NCI-H2196 treated with DMSO at 0.1 percent for 48 hours (cell line): Measurements from ENCODE around the gene ASXL2.
A peak's percentile ranks its signal among the peaks of the same experiment; 100 is the strongest.
"Not testable (repeated sequence)": the region's sequence is repeated elsewhere in the genome, so short reads cannot be mapped to it uniquely, and the experiment has no call there.

Experiments used
- DNase-seq: peaks from one replicate; lab custom pipeline; 2025; ENCODE audit not compliant: unreplicated experiment; lab: John Stamatoyannopoulos, UW

Gene ASXL2

GRCh38 chr2:25878361-25879132, at the start of gene ASXL2:
ASXL2 (minus strand) TSS chr2:25878487; CDS start chr2:25878222, 265 bp downstream.
- peak; percentile 97 for DNase-seq

- DNase-seq, result no peak
Measured at GRCh38 chr2:25926984-25927756, 48.9 kb upstream of the ASXL2 start.

GRCh38 chr2:25922501-25922900, 44.2 kb upstream of the ASXL2 start:
- DNase-seq, result no peak

- DNase-seq, result no peak
Measured at GRCh38 chr2:25920786-25921415, 42.6 kb upstream of the ASXL2 start.

- DNase-seq, result no peak
Measured at GRCh38 chr2:25920336-25920735, 42.0 kb upstream of the ASXL2 start.

GRCh38 chr2:25917832-25918231, 39.5 kb upstream of the ASXL2 start:
- DNase-seq, result no peak

GRCh38 chr2:25917411-25917810, 39.1 kb upstream of the ASXL2 start:
- not testable (repeated sequence) for DNase-seq

- DNase-seq, result not testable (repeated sequence)
Measured at GRCh38 chr2:25915944-25916772, 37.9 kb upstream of the ASXL2 start.

- not testable (repeated sequence) for DNase-seq
Measured at GRCh38 chr2:25915411-25915810, 37.1 kb upstream of the ASXL2 start.

- not testable (repeated sequence) for DNase-seq
Measured at GRCh38 chr2:25913696-25913973, 35.3 kb upstream of the ASXL2 start.

- DNase-seq, result no peak
Measured at GRCh38 chr2:25912851-25913695, 34.8 kb upstream of the ASXL2 start.

GRCh38 chr2:25909574-25909973, 31.3 kb upstream of the ASXL2 start:
- not testable (repeated sequence) for DNase-seq

- DNase-seq, result no peak
Measured at GRCh38 chr2:25905126-25905525, 26.8 kb upstream of the ASXL2 start.

GRCh38 chr2:25903216-25903776, 25.0 kb upstream of the ASXL2 start:
- DNase-seq, result no peak

GRCh38 chr2:25899404-25899970, 21.2 kb upstream of the ASXL2 start:
- no peak for DNase-seq

- no peak for DNase-seq
Measured at GRCh38 chr2:25897506-25897905, 19.2 kb upstream of the ASXL2 start.

GRCh38 chr2:25896308-25896707, 18.0 kb upstream of the ASXL2 start:
- DNase-seq, result not testable (repeated sequence)

GRCh38 chr2:25895610-25896009, 17.3 kb upstream of the ASXL2 start:
- no peak for DNase-seq

GRCh38 chr2:25895018-25895417, 16.7 kb upstream of the ASXL2 start:
- DNase-seq, result no peak
